Measurements from ENCODE around the gene CHCHD6. TPM values are rescaled to one million over a fixed set of nuclear protein-coding genes. Genes with fewer than 3 reads are reported as not detected.

Gene CHCHD6
- total and polyA plus RNA-seq, 2 donors (not counting 3 experiments of a cell fraction or from before 2014, with no cell fraction given) = 8.4 to 10.1 TPM

GRCh38 chr3:126849768-126850167, 145.7 kb downstream of the CHCHD6 start:
- BruUV-seq (replicated peaks) = no TSS peak
- no peak for TF ChIP-seq GATA2 (IDR thresholded peaks at IDR 0.05; ENCODE audit: insufficient read depth, insufficient read length, low read depth, low read length)
- TF ChIP-seq FOS (IDR thresholded peaks at IDR 0.05; ENCODE audit: borderline replicate concordance, insufficient read depth, low read length) = no peak
- TF ChIP-seq POLR2AphosphoS5 (IDR thresholded peaks at IDR 0.05; ENCODE audit: insufficient read depth, low read depth, low read length) = no peak
- no peak for TF ChIP-seq POLR2A (IDR thresholded peaks at IDR 0.05; ENCODE audit: low read depth, low read length)
- TF ChIP-seq CTCF (IDR thresholded peaks at IDR 0.05; ENCODE audit: extremely low read depth in 1 of 2, insufficient read depth in 1 of 2, low read depth in 1 of 2, low read length in 2 of 2) = no peak
- no peak for TF ChIP-seq EZH2 (IDR thresholded peaks at IDR 0.05; ENCODE audit: borderline replicate concordance, low read depth, low read length, severe bottlenecking)
- no peak for TF ChIP-seq MYC (IDR thresholded peaks at IDR 0.05; ENCODE audit: low read depth, low read length)
- TF ChIP-seq MAX (IDR thresholded peaks at IDR 0.05; ENCODE audit: insufficient read depth, insufficient read length) = no peak
- no peak for TF ChIP-seq JUN (IDR thresholded peaks at IDR 0.05; ENCODE audit: borderline replicate concordance, insufficient read depth, insufficient read length, low read depth)
- Histone ChIP-seq H4K20me1 (replicated peaks; ENCODE audit: control insufficient read depth, extremely low read depth, insufficient read depth, low read length) (peaks cover 5% of the 10 kb centered on the region), H3K4me2 (ENCODE audit: insufficient read depth, low read length) (no peak overlapping the region), H3K4me1 (ENCODE audit: control insufficient read depth, extremely low read depth, insufficient read depth, low read length) (no peaks in the 10 kb centered on the region), H3K9me1 (replicated peaks; ENCODE audit: control insufficient read depth, extremely low read depth, insufficient read depth, low read length) (no peaks in the 10 kb centered on the region), H3K36me3 (ENCODE audit: control insufficient read depth in 2 of 2, extremely low read depth in 1 of 2, insufficient read depth in 2 of 2, low read length in 2 of 2) (no peaks in the 10 kb centered on the region), H3K27me3 (ENCODE audit: control insufficient read depth in 2 of 2, insufficient read depth in 2 of 2, low read length in 2 of 2) (no peaks in the 10 kb centered on the region), H3K27ac (ENCODE audit: insufficient read depth, low read depth, low read length) (no peak overlapping the region), H3K4me3 (replicated peaks in 1 of 3; ENCODE audit: insufficient read depth in 1 of 3, low read depth in 1 of 3, low read length in 3 of 3) (no peak overlapping the region), H2AFZ (ENCODE audit: low read depth, low read length) (no peak overlapping the region), H3K9me3 (replicated peaks; ENCODE audit: control insufficient read depth, insufficient read depth, low read length) (no peaks in the 10 kb centered on the region), H3K79me2 (ENCODE audit: control insufficient read depth, insufficient read depth, low read length) (no peaks in the 10 kb centered on the region), H3K9ac (replicated peaks; ENCODE audit: extremely low read depth, insufficient read depth, low read length) (no peak overlapping the region)
- no peak for FAIRE-seq
- ChIA-PET CTCF (no interaction called here), POLR2A (no interaction called here)
- DNase-seq (ENCODE audit: low read depth, low spot score) = no peak
- dilution Hi-C loops (cut with MboI; ENCODE audit: extremely low pct_ligation_motif_present, low sequenced_read_pairs) (no loop called here), intact Hi-C loops (cut with micrococcal nuclease) (no loop called here)

Data from endothelial cell of umbilical vein (primary cell).